Activated CD4-positive, alpha-beta memory T cell treated with anti-CD3 and anti-CD28 coated beads, Interleukin-2, amount 10 ng/mL, durations not matched to agents 7 days and 5 days (primary cell): ENCODE results near the gene KLK15. TPM values are rescaled to one million over a fixed set of nuclear protein-coding genes. Genes with fewer than 3 reads are reported as not detected.

Experiments
- CTCF ChIA-PET: fragments of 350-600 bp; sonication (Branson Sonifier 250); formaldehyde crosslinking; loops from one replicate; lab custom pipeline; 2021; ENCODE audit warnings: antibody characterized with exemption, inconsistent platforms; lab: Charles Lee
- POLR2A ChIA-PET: fragments of 350-600 bp; sonication (Branson Sonifier 250); formaldehyde crosslinking; loops from one replicate; lab custom pipeline; 2021; ENCODE audit warnings: antibody characterized with exemption; lab: Charles Lee
- DNase-seq: peaks from one replicate; pipeline ENCODE4 v3.0.0-alpha.2; 2020
- H3K27ac Mint-ChIP-seq: one replicate; pipeline ENCODE4 v1.8.0; 2021; ENCODE audit warnings: mild to moderate bottlenecking, mixed read lengths
- H3K27me3 Mint-ChIP-seq: one replicate; pipeline ENCODE4 v1.8.0; 2021; ENCODE audit warnings: mixed read lengths
- H3K36me3 Mint-ChIP-seq: one replicate; pipeline ENCODE4 v1.8.0; 2021; ENCODE audit warnings: low read depth, mixed read lengths
- H3K4me1 Mint-ChIP-seq: one replicate; pipeline ENCODE4 v1.8.0; 2021; ENCODE audit warnings: mixed read lengths
- H3K4me3 Mint-ChIP-seq: one replicate; pipeline ENCODE4 v1.8.0; 2021; ENCODE audit warnings: mild to moderate bottlenecking, mixed read lengths
- H3K9me3 Mint-ChIP-seq: one replicate; pipeline ENCODE4 v1.8.0; 2021; ENCODE audit warnings: mixed read lengths
- total RNA-seq, 2 experiments: library from RNA; stranded (reverse); gene quantifications; one replicate each; pipeline ENCODE4 v1.2.3, GENCODE V29; 2021

KLK15 gene
- total RNA-seq, 2 experiments from 2014 or later = not detected

GRCh38 chr19:50837300-50837699 is 3.9 kb upstream of the KLK15 start:
- Mint-ChIP-seq H3K9me3 (no peaks in the 10 kb centered on the region), H3K27me3 (peaks cover 25% of the 10 kb centered on the region), H3K36me3 (no peaks in the 10 kb centered on the region), H3K4me1 (peaks cover 11% of the 10 kb centered on the region), H3K27ac (no peak overlapping the region), H3K4me3 (no peak overlapping the region)
- DNase-seq = no peak
- ChIA-PET CTCF (interaction anchor here (1.1 kb wide), 1 partner anchor 85 kb away, joined by 3 read pairs; no protein-coding TSS in a partner anchor), POLR2A (interaction anchor here (2.7 kb wide), 1 partner anchor 33 kb away, joined by 10 read pairs; no protein-coding TSS in a partner anchor)

- CTCF ChIA-PET = interaction anchor here (1.1 kb wide), 1 partner anchor 85 kb away, joined by 3 read pairs; no protein-coding TSS in a partner anchor
- POLR2A ChIA-PET = interaction anchor here (2.7 kb wide), 1 partner anchor 32 kb away, joined by 10 read pairs; no protein-coding TSS in a partner anchor
- Mint-ChIP-seq H3K27me3 (peaks cover 25% of the 10 kb centered on the region), H3K9me3 (no peaks in the 10 kb centered on the region), H3K4me3 (peak overlapping the region; percentile 74), H3K27ac (no peak overlapping the region), H3K4me1 (peaks cover 11% of the 10 kb centered on the region), H3K36me3 (no peaks in the 10 kb centered on the region)
- DNase-seq = no peak
These were observed 3.3 kb upstream of the KLK15 start for GRCh38 chr19:50836543-50837195.

DNA sequence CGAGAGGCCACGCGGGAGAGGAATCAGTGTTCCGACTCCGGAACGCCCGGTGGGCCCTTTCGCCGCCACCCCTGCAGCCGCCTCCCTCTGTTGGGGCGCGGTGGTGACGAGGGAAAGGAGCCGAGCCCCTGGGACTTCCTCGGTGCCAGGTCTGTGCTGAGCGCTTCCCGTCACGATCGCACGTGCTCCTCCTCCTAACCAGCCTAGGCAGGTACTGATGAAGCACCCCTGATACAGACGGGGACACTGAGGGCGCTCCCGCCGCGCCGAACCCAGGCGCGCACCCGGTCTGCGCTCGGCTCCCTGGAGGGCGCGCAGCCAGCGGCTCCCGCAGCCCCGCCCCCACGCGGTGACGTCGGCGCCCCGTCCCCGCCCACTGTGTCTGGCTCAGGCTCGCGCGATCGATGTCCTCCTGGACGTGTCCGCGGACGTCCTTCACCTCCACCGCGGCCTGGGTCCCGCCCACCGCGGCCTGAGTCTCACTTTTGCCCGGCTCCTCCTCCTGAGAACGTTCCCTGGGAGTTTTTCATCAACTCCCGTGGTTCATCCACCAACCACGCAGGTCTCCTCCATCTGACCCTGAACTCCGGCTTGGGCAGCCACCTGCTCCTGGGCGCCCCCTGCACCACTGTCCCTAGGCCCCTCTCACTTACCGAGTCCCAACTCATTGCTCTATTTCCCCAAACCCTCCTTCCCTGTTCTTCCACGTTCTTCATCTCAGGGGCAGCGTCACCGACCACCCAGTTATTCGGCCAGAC is 2.6 kb upstream of the KLK15 start:
- H3K4me3 Mint-ChIP-seq = peak overlapping the region; percentile 74
- no peaks in the 10 kb centered on the region for H3K9me3 Mint-ChIP-seq
- DNase-seq = peak; percentile 81
- H3K27ac Mint-ChIP-seq = no peak overlapping the region
- no peaks in the 10 kb centered on the region for H3K36me3 Mint-ChIP-seq
- peaks cover 11% of the 10 kb centered on the region for H3K4me1 Mint-ChIP-seq
- ChIA-PET CTCF (no interaction called here), POLR2A (interaction anchor here (2.7 kb wide), 1 partner anchor 31 kb away, joined by 10 read pairs; no protein-coding TSS in a partner anchor)
- peaks cover 26% of the 10 kb centered on the region for H3K27me3 Mint-ChIP-seq

GRCh38 chr19:50835103-50835784 is 1.9 kb upstream of the KLK15 start:
- Mint-ChIP-seq H3K27ac (no peak overlapping the region), H3K36me3 (no peaks in the 10 kb centered on the region), H3K4me3 (peak overlapping the region; percentile 74), H3K9me3 (no peaks in the 10 kb centered on the region), H3K27me3 (peaks cover 26% of the 10 kb centered on the region), H3K4me1 (peaks cover 11% of the 10 kb centered on the region)
- POLR2A ChIA-PET = no interaction called here
- CTCF ChIA-PET = no interaction called here
- DNase-seq = no peak

DNA sequence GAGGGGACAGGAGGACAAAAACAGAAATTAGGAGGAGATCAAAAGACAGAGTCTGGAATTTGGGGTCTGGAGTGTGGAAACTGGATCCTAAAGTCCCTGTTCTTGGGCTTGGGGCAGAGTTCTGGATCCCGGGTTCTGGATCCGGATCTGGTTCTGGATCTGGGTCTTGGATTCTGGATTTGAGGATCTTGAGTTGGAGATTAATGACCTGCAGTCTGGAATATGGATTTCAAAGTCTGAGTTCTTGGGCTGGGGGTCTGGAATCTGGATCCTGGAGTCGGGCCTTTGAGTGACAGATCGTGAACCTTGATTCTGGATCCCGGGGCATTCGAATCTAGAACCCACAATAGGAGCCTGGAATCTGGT is 411 bp upstream of the KLK15 start:
- POLR2A ChIA-PET = no interaction called here
- H3K36me3 Mint-ChIP-seq = no peaks in the 10 kb centered on the region
- H3K9me3 Mint-ChIP-seq = no peaks in the 10 kb centered on the region
- CTCF ChIA-PET = no interaction called here
- peaks cover 26% of the 10 kb centered on the region for H3K27me3 Mint-ChIP-seq
- no peak for DNase-seq
- H3K27ac Mint-ChIP-seq = no peak overlapping the region
- H3K4me1 Mint-ChIP-seq = peaks cover 11% of the 10 kb centered on the region
- no peak overlapping the region for H3K4me3 Mint-ChIP-seq

- DNase-seq = no peak
- H3K9me3 Mint-ChIP-seq = no peaks in the 10 kb centered on the region
- CTCF ChIA-PET = no interaction called here
- POLR2A ChIA-PET = interaction anchor here (0.6 kb wide), 1 partner anchor 72 kb away, joined by 3 read pairs; no protein-coding TSS in a partner anchor
- H3K27ac Mint-ChIP-seq = no peak overlapping the region
- no peaks in the 10 kb centered on the region for H3K36me3 Mint-ChIP-seq
- peaks cover 9% of the 10 kb centered on the region for H3K4me1 Mint-ChIP-seq
- H3K4me3 Mint-ChIP-seq = no peak overlapping the region
- H3K27me3 Mint-ChIP-seq = peaks cover 27% of the 10 kb centered on the region
These were observed 708 bp downstream of the KLK15 start for GRCh38 chr19:50832666-50833065.

DNA sequence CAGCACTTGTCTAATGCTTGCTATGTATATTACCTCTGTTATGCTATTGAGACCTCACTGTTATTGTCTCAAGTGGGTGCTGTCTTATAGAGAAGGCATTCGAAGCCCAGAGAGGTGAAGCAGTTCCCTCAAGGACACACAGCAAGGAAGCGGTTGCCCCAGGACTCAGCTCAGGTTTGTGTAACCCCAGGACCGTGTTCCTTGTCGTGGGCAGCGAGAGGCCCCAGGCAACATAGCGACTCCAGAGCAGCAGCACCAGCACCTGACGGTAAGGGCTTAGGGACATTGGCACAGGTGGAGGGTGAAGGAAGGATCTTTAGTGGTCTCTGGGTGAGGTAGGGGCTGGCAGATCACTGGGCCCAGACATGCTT is 2.4 kb downstream of the KLK15 start:
- DNase-seq = no peak
- Mint-ChIP-seq H3K27me3 (peaks cover 22% of the 10 kb centered on the region), H3K27ac (no peak overlapping the region), H3K4me1 (peaks cover 4% of the 10 kb centered on the region), H3K4me3 (no peak overlapping the region), H3K9me3 (no peaks in the 10 kb centered on the region), H3K36me3 (no peaks in the 10 kb centered on the region)
- ChIA-PET POLR2A (no interaction called here), CTCF (no interaction called here)

DNA sequence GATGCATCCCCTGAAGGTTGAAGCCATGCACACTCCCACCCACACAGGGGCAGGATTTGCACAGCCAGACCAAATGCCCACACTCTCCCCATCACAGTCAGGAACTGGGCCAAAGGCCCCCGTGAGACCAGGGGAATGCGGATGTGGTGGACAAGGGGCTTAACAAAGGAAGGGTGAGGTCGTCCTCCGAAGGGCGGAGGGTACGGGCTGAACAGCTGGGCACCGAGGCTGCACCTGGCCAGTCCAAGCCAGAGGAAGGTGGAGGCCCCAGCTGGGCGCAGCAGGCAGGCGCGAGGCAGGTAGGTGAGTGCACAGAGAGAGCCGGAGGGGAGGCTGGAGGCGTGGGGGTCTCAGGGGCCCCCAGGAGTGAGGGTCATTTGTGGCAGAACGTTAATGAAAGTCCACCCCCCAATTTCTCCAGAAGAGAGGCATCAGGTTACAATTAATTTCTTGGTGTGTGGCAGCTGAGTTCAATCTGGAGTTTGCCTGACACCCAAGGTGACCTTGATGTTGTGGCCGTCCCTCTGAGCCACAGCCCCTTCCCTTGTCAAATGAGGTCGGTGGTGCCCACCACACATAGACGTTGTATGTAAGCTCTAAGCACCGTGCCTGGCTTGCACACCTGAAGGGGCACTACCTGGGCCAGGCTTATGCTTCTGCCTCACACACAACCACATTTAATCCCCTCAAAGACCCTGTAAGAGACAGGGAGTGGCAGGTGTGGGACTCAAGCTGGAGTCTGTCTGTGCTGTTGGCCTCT is 2.9 kb downstream of the KLK15 start:
- no peak for DNase-seq
- ChIA-PET POLR2A (no interaction called here), CTCF (no interaction called here)
- Mint-ChIP-seq H3K27me3 (peaks cover 23% of the 10 kb centered on the region), H3K4me3 (no peak overlapping the region), H3K4me1 (peaks cover 3% of the 10 kb centered on the region), H3K9me3 (no peaks in the 10 kb centered on the region), H3K27ac (no peak overlapping the region), H3K36me3 (no peaks in the 10 kb centered on the region)

DNA sequence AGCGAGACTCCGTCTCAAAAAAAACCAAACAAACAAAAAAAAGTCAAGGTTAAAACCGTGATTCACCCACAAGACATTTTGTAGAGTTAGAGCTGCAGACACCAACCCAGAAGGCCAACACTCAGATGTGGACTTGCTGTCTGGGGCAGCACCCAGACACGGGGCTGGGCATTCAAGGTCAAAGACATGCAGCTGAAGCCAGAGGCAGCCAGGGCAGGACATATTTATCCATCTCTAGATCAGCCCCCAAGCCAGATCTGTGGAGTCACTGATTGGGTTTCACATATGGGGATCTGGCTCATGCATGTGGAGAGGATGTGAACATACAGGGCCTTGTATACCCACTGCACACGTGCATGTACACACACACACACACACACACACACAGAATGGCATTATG is 3.6 kb downstream of the KLK15 start:
- Mint-ChIP-seq H3K9me3 (no peaks in the 10 kb centered on the region), H3K4me3 (no peak overlapping the region), H3K36me3 (no peaks in the 10 kb centered on the region), H3K4me1 (no peaks in the 10 kb centered on the region), H3K27me3 (peaks cover 19% of the 10 kb centered on the region), H3K27ac (no peak overlapping the region)
- DNase-seq = no peak
- CTCF ChIA-PET = no interaction called here
- POLR2A ChIA-PET = no interaction called here

GRCh38 chr19:50827476-50827875 is 5.9 kb downstream of the KLK15 start:
- no peaks in the 10 kb centered on the region for H3K36me3 Mint-ChIP-seq

DNA sequence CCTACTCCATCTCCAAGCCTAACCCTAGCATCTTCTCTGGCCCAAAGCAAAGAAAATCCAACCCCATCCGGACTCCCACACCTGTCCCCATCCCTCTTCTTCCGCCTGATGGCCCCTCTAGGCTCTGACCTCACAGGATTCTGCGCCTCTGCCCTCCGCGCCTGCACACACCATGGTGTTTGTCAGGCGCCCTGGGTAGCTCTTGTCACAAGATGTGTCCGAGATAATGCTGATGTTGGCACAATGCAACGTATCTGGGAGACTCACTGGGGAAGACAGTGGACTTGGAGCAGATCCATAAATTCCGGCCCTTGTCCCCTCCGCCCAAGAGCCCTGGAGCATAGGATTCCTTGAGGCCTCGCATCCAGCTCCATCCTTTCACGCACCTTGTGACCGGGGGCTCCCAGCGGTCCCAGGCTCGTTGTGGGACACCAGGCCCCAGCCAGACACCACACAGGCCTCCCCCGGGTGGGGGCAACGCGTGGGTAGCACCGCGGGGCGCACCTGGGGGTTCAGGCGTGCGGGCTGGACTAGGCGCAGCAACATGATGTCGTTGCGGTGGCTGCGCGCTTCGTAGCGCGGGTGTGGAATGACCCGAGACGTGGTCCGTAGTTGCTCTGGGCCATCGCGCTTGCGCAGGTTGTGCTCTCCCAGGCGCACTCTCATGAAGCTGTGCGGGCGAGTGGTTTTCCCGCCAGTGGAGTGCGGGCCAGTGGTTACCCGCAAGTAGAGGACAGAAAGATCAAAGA is 6.7 kb downstream of the KLK15 start:
- Mint-ChIP-seq H3K9me3 (no peaks in the 10 kb centered on the region), H3K27ac (no peak overlapping the region)

More at GRCh38 chr19:50827476-50827875, 5.9 kb downstream of the KLK15 start:
- Mint-ChIP-seq H3K4me3 (no peak overlapping the region), H3K27ac (no peak overlapping the region), H3K4me1 (no peaks in the 10 kb centered on the region), H3K27me3 (peaks cover 20% of the 10 kb centered on the region), H3K9me3 (no peaks in the 10 kb centered on the region)
- ChIA-PET POLR2A (no interaction called here), CTCF (no interaction called here)
- DNase-seq = no peak

DNA sequence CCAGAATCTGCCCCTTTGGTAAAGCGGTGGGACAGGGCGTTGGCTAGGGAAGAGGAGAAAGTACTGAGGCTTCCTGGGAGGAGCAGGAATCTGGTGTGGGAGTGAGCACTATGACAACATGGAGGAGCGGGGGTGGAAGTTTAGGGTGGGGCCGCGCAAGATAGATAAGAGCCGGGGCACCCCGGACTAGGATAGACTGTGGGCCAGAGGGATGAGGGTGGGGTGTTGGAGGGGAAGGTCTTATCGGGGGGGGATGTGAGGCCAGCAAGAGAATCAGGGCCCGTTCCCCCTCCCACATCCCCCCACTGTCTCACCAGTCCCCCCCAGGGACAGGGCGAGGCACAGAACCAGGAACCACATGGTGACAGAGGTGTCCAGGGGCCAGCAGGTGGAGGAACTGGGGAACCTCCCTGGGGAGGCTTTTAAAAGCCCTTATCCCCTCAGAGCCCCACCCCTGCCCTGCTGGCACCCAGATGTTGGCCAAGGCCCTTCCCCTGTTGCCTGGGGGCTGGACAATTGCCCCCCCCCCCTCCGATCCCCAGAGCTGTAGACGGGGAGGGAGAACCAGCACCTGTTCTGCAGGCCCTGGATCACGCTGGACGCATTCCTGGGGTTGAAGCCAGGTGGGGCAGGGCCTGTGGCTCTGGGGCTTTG is 9.9 kb downstream of the KLK15 start, which contains the start of gene KLK1:
Gene KLK1, minus strand, starts transcription at position 399 of the 654 bp plus-strand sequence. Its CDS starts 39 bp downstream, at position 360.
- Mint-ChIP-seq H3K9me3 (no peaks in the 10 kb centered on the region), H3K4me3 (no peak within 1 kb of the TSS), H3K36me3 (no peaks in the 10 kb centered on the region), H3K27me3 (peaks cover 42% of the 10 kb centered on the region), H3K4me1 (peaks cover 26% of the 10 kb centered on the region), H3K27ac (no peak within 1 kb of the TSS)
- POLR2A ChIA-PET = no interaction called here
- no peak for DNase-seq
- CTCF ChIA-PET = no interaction called here

More for the DNA sequence above, 6.7 kb downstream of the KLK15 start:
- CTCF ChIA-PET = no interaction called here
- Mint-ChIP-seq H3K36me3 (no peaks in the 10 kb centered on the region), H3K4me3 (no peak overlapping the region), H3K27me3 (peaks cover 20% of the 10 kb centered on the region), H3K4me1 (no peaks in the 10 kb centered on the region)
- POLR2A ChIA-PET = interaction anchor here (0.5 kb wide), 1 partner anchor 333 kb away, joined by 4 read pairs; no protein-coding TSS in a partner anchor
- DNase-seq = no peak
